CD4-positive, alpha-beta T cell treated with Interleukin-17A for 1 hour (primary cell): ENCODE measurements around the gene SLC2A10.
"Not testable (repeated sequence)": the region's sequence is repeated elsewhere in the genome, so short reads cannot be mapped to it uniquely, and the experiment has no call there.

ENCODE experiments used
- DNase-seq: peaks from one replicate; pipeline ENCODE4 v3.0.0-alpha.2; 2020

Gene SLC2A10

DNA sequence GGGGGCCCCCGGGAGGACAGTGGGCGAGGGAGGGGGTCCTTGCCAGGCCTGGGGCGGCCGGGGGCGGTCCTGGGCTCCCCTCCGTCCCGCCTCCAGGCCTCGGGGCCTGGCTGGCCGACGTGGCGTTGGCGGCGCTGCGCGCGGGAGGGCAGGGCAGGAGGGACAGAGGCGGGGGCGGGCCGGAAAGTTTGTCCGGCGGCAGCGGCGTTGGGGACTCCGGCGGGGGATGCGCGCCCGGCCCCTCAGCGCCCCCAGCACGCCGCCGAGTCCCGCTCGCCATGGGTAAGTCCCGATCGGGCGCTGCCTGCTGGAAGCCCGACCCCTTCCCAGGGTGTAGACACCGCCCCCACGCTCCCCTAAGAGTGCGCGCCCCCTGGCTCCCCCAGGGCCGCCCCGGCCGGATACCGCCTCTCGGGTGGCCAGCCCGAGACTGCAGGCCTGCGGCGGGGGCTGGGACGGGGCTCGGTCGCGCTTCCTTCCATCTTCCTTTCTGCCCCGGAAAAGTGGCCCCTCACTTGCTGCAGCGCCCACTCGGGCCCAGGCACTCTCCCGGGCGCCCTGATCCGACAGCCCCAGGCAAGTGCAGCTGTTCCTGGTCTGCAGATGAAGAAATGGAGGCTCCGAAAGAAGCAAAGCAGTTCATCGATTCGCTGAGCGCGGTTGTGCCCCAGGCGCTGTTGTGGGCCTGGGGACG lies at the start of gene SLC2A10:
SLC2A10 (plus strand) TSS at position 191 of the 694 bp plus-strand sequence; CDS start at position 279, 88 bp downstream.
- DNase-seq, result no peak

- no peak for DNase-seq
Observed at GRCh38 chr20:46660487-46660886, 49.0 kb upstream of the SLC2A10 start.

DNA sequence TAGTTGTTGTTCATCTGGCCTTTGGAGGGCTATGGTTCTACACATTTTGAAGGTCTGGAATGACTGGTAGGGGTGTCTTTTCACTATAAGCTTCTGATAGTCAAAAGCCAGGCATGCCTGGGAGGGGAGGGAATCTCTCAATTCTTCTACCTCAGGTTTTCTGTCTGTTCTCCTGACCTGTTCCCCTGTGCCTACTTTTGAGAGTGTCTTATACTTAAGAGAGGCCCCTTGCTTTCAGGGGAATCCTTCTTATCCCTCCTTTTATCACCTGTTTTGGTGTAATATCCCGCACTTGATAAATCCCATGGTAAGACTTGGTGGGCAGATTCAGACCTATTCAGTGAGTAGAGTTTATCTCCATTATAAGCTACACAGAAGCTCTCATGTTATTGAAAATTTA lies 47.8 kb upstream of the SLC2A10 start:
- no peak for DNase-seq

GRCh38 chr20:46663531-46663930 lies 45.9 kb upstream of the SLC2A10 start:
- no peak for DNase-seq

DNA sequence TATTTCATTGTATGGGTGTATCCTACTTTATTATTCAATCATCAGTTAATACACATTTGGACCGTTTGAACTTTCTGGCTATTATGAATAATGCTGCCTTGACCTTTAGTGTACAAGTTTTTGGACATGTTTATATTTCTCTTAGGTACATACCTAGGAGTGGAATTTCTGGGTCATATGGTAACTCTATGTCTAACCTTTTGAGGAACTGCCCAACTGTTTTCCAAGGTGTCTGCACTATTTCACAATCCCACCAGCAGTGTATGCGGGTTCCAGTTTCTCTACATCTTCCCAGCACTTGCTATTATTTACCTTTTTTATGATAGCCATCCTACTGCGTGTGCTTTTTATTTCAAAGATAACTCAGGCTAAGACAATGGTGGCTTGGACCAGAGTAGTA lies 43.8 kb upstream of the SLC2A10 start:
- DNase-seq, result no peak

- DNase-seq, result no peak
Observed at GRCh38 chr20:46666306-46666705, 43.1 kb upstream of the SLC2A10 start.

- no peak for DNase-seq
Observed at GRCh38 chr20:46666818-46667515, 42.5 kb upstream of the SLC2A10 start.

DNA sequence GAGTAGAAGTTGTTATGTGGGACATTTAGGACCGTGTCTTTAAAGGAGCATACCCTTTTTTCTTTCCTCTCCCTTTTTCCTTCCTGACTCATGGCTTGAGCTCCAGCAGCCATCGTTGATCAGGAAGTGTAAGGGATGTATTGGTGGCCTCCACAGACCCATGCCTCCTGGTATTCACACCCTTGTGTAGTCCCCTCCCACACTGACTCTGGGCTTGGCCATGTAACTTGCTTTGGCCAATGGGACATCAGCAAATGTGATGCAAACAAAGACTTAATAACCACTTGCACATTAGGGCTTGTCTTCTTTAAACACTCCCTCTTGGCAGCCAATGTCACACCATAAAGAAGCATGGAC lies 39.2 kb upstream of the SLC2A10 start:
- no peak for DNase-seq

- DNase-seq, result no peak
Observed at GRCh38 chr20:46670585-46671584, 38.6 kb upstream of the SLC2A10 start.

GRCh38 chr20:46671866-46672542 lies 37.4 kb upstream of the SLC2A10 start:
- DNase-seq, result no peak

- no peak for DNase-seq
Observed at GRCh38 chr20:46672543-46673148, 36.8 kb upstream of the SLC2A10 start.

DNA sequence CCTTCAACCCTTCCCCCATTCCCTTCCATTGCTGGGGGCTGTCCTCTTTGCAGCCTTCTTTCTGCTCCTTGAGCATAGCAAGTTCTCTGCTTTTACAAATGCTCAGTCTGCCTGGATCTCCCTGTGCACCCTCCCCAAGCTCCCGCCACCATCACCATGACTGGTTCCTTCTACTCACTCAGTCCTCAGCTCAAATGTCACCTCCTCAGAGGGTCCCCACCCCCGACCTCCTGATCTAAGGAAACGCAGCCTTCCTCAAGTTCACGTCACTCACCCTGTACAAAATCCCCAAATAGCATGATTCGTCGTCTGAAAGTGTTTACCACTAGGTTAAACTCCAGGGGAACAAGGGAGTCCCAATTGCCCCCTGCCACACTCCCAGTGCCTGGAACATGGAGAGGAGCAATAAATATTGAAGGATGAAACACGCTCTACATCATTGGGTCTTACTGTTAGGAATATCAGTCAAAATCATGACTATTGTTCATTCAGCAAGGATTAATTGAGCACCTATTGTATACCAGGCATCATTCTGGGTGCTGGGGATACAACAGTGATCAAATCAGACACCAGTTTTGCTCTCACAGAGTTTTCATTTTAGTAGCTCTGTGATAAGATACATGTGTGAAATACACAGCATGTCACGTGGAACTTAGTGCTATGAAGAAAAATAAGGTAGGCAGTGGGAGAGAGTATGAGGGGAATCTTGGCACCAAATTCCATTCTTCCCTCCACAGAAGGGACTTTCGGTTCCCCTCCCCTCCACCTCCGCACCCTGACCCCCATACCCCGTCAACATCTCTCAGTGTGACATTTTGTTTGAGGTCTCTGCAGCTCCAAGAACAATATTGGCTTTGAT lies 35.8 kb upstream of the SLC2A10 start:
- DNase-seq, result no peak

- no peak for DNase-seq
Observed at GRCh38 chr20:46674253-46675083, 35.0 kb upstream of the SLC2A10 start.

DNA sequence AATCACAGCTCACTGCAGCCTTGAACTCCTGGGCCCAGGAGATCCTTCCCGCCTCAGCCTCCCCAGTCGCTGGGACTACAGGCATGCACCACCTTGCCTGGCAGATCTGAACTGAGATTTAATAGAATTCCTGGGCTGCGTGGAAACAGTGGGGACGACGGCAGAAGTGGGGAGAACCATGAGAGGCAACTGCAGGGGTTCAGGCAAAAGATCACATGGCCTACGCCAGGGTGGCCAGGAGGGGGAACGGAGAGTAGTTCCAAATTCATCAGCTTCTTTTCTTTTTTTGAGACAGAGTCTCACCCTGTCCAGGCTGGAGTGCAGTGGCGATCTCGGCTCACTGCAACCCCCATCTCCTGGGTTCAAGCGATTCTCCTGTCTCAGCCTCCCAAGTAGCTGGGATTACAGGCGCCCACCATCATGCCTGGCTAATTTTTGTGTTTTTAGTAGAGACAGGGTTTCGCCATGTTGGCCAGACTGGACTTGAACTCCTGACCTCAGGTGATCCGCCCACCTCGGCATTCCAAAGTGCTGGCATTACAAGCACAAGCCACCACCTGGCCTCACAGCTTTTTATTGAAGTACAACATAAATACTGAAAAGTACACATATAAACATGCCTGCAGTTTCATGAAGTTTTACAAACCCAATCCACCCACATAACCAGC lies 32.7 kb upstream of the SLC2A10 start:
- DNase-seq, result not testable (repeated sequence)

GRCh38 chr20:46677608-46678007 lies 31.8 kb upstream of the SLC2A10 start:
- no peak for DNase-seq

GRCh38 chr20:46678516-46678915 lies 30.9 kb upstream of the SLC2A10 start:
- DNase-seq, result no peak

- no peak for DNase-seq
Observed at GRCh38 chr20:46680684-46681031, 28.8 kb upstream of the SLC2A10 start.

GRCh38 chr20:46681032-46681854 lies 28.2 kb upstream of the SLC2A10 start:
- peak; percentile 73 for DNase-seq
